Measurements from ENCODE around the gene MAP2K6.

DNA sequence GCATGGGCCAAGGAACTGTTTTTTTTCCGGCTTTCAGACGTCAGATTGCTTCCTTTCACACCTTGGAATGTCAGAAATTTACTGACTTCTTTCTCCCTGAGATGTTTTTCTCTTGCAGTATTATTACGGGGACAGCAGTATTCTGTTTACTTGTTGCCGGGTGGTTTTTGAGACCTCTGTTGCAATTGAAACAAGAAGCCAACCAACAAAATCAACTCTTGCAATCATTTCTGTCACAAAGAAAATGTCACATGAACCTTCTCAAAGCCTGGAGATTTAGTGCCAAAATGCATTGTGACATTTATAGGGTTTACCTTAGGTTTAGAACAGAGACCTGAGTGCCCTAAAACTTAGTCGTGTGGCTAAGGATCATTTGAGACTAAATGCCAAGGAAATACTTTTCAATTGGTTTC, 174.3 kb downstream of the MAP2K6 start:
- no peak for TF ChIP-seq CTCF (IDR thresholded peaks at IDR 0.05; ENCODE audit: borderline replicate concordance, extremely low read depth, low read length, poor library complexity, severe bottlenecking)
- no peak for TF ChIP-seq EZH2 (IDR thresholded peaks at IDR 0.05; ENCODE audit: borderline replicate concordance, low read depth, low read length, severe bottlenecking)
